A673 (cell line): ENCODE results near the gene CRNKL1.

Experiments used
- EZH2 ChIP-seq: fragments of 200-600 bp; sonication (generic); IDR thresholded peaks from 2 replicates; pipeline ENCODE4 v1.6.1; 2017; ENCODE audit warnings: borderline replicate concordance, low read depth, mild to moderate bottlenecking, mixed read lengths, antibody characterized with exemption, low read length; ENCODE audit not compliant: poor library complexity, severe bottlenecking
- TF ChIP-seq, protein P1 (sequence below): fragments of 300-800, 200-600 bp; sonication (generic); conservative IDR thresholded peaks from 2 replicates; pipeline ENCODE4 v1.5.1; 2017; ENCODE audit warnings: low read depth, mild to moderate bottlenecking, antibody characterized with exemption, low read length, moderate library complexity, mixed read lengths

DNA sequence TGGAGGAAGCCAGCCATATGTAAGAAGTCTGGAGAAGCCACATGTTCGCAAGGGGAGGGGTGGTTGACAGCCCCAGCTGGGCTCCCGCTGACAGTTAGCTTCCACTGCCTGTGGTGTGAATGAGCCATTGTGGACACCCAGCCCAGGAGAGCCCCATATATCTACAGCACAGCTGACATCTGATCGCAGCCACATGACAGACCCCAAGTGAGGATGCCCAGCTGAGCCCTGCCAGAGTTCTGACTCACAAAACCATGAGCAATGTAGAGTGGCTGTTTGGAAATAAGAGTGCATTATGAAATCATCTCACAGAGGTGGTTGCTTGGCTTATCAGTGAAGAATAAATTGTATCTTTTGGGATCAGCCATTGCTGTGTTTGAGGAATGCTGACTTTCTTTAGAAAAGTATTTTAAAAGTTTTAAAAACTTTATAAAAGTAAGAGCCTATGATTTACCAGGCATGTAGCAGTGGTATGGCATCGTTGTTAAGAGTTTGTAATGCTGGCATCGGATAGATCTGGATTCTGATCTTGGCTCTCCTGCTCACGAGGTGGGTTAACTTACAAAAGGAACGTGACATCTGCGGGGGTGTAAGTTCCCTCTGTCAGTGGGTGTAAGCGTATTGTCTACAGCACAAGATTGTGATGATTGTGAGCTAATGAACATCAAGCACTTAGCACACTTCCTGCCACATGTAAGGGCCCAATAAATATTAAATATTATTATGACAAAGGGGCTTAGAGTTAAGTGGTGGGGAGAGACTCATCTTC is 24.2 kb upstream of the CRNKL1 start:
- TF ChIP-seq, protein P1, sequence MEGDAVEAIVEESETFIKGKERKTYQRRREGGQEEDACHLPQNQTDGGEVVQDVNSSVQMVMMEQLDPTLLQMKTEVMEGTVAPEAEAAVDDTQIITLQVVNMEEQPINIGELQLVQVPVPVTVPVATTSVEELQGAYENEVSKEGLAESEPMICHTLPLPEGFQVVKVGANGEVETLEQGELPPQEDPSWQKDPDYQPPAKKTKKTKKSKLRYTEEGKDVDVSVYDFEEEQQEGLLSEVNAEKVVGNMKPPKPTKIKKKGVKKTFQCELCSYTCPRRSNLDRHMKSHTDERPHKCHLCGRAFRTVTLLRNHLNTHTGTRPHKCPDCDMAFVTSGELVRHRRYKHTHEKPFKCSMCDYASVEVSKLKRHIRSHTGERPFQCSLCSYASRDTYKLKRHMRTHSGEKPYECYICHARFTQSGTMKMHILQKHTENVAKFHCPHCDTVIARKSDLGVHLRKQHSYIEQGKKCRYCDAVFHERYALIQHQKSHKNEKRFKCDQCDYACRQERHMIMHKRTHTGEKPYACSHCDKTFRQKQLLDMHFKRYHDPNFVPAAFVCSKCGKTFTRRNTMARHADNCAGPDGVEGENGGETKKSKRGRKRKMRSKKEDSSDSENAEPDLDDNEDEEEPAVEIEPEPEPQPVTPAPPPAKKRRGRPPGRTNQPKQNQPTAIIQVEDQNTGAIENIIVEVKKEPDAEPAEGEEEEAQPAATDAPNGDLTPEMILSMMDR, result no peak
- TF ChIP-seq EZH2, result no peak
